Measurements from ENCODE around the gene TEX22.

Gene TEX22

DNA sequence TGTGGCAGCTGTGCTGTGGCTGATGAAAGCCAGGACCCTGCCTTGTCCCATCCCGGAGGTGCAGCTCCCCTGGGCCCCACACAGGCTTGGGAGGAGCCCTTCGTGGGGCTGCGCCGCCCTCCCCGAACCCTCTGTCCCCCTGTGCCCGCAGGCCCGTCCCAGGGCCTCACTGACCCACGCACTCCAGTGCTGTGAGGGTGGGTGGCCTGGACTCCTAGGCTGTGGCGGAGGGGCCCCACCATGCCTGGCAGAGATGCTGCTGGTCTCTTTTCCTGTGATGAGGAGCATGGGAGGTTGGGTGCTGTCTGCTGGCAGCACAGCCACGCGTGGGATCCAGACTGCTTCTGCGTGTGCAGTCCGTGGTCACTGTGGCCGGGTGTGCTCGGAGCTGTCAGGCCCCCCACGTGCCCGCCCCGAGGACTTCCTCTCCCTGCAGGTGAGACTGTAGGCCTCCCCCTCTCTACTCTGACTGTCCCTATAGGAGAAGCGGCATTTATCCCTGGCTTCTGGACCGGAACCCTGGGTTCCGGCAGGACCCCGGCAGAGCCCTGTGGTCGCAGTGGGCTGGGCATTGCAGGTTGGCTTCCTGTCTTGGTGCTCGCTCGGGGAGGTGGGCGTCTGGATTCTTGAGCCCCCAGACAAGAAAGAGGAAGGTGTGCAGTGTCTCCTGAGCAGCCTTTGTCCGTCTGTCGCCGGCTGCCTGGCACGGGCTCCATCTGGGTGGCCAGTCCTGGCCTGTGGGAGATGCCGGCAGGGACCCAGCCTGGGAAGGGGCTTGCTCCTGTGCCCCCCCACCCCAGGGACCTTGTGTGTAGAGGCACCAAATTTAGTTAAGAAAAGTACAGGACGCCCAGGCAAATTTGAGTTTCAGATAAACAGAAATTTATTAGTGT is 23.6 kb downstream of the TEX22 start:
- Histone ChIP-seq H3K27ac (ENCODE audit: low read depth, low read length) (no peak overlapping the region), H3K79me1 (ENCODE audit: low read length) (peaks cover 16% of the 10 kb centered on the region), H3K4me2 (ENCODE audit: low read length) (no peak overlapping the region), H3K4ac (ENCODE audit: low read depth, low read length) (no peak overlapping the region), H3K79me2 (ENCODE audit: control insufficient read depth, insufficient read depth, low read length) (peaks cover 62% of the 10 kb centered on the region), H3K56ac (ENCODE audit: low read length) (peak overlapping the region; percentile 94), H4K8ac (ENCODE audit: low read depth, low read length) (no peak overlapping the region), H3K27me3 (ENCODE audit: insufficient read depth, low read length, poor library complexity) (no peaks in the 10 kb centered on the region), H3K9ac (ENCODE audit: low read length) (peak overlapping the region; percentile 98), H2AK5ac (ENCODE audit: low read length) (no peak overlapping the region), H2BK15ac (replicated peaks; ENCODE audit: low read depth) (no peak overlapping the region), H2BK120ac (ENCODE audit: low read depth, low read length) (no peak overlapping the region), H3K4me1 (ENCODE audit: control insufficient read depth, low read depth, low read length) (peaks cover 4% of the 10 kb centered on the region), H4K5ac (ENCODE audit: low read length) (no peak overlapping the region), H3K4me3 (ENCODE audit: low read length) (no peak overlapping the region), H3K23ac (ENCODE audit: low read length) (no peak overlapping the region), H3K18ac (ENCODE audit: low read length) (no peak overlapping the region), H2BK5ac (ENCODE audit: low read length) (no peak overlapping the region), H3K36me3 (ENCODE audit: control insufficient read depth, insufficient read depth, low read length) (peaks cover 2% of the 10 kb centered on the region)
- WGBS (ENCODE audit: extremely low coverage, insufficient coverage, low lambda C conversion rate) = no CpG with 5 or more reads among the region's 32 CpGs
- no peak for DNase-seq

DNA sequence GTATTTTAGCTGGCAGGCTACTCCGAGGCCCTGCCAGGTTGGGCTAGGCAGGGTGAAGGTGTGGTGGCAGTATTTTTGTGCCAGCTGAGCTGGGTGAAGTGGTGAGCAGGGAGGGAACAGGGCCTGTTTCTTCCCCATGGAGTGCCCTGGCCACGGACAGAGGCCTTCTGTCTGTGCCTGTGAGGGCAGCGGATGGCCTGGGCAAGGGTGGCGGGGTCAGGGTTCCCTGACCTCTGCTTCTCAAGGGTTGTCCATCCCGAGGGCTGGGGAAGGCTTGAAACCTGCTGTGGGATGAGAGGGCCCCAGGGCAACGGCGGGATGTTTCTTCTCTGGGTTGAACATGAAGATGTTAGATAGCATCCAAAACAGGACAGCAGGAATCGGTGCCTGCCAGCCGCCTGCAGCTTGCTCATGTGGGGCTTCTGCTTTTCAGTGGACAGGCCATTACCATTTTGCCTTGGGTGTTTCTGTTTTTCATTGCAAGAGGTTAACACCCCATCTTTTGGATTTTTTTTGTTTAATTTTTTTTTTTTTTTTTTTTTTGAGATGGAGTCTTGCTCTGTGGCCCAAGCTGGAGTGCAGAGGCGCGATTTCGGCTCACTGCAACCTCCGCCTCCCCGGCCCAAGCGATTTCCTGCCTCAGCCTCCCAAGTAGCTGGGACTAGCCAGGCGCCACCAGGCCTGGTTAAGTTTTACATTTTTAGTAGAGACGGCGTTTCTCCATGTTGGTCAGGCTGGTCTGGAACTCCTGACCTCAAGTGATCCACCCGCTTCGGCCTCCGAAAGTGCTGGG is 24.6 kb downstream of the TEX22 start:
- Histone ChIP-seq H3K79me2 (ENCODE audit: control insufficient read depth, insufficient read depth, low read length) (peaks cover 71% of the 10 kb centered on the region), H3K4me2 (ENCODE audit: low read length) (no peak overlapping the region), H3K27ac (ENCODE audit: low read depth, low read length) (no peak overlapping the region), H3K4me1 (ENCODE audit: control insufficient read depth, low read depth, low read length) (peaks cover 4% of the 10 kb centered on the region), H3K27me3 (ENCODE audit: insufficient read depth, low read length, poor library complexity) (no peaks in the 10 kb centered on the region), H2BK5ac (ENCODE audit: low read length) (no peak overlapping the region), H2BK120ac (ENCODE audit: low read depth, low read length) (no peak overlapping the region), H3K79me1 (ENCODE audit: low read length) (peaks cover 19% of the 10 kb centered on the region), H4K5ac (ENCODE audit: low read length) (no peak overlapping the region), H3K4ac (ENCODE audit: low read depth, low read length) (no peak overlapping the region), H3K9ac (ENCODE audit: low read length) (peak overlapping the region; percentile 47), H3K4me3 (ENCODE audit: low read length) (no peak overlapping the region), H3K18ac (ENCODE audit: low read length) (no peak overlapping the region), H4K8ac (ENCODE audit: low read depth, low read length) (no peak overlapping the region), H3K56ac (ENCODE audit: low read length) (peak overlapping the region; percentile 17), H2BK15ac (replicated peaks; ENCODE audit: low read depth) (no peak overlapping the region), H3K36me3 (ENCODE audit: control insufficient read depth, insufficient read depth, low read length) (peaks cover 2% of the 10 kb centered on the region), H3K23ac (ENCODE audit: low read length) (no peak overlapping the region), H2AK5ac (ENCODE audit: low read length) (no peak overlapping the region)
- no CpG with 5 or more reads among the region's 21 CpGs for WGBS (ENCODE audit: extremely low coverage, insufficient coverage, low lambda C conversion rate)
- no peak for DNase-seq

- no peak overlapping the region for H3K18ac ChIP-seq (ENCODE audit: low read length)
- no peak overlapping the region for H2BK15ac ChIP-seq (replicated peaks; ENCODE audit: low read depth)
- H2AK5ac ChIP-seq (ENCODE audit: low read length) = no peak overlapping the region
- no peak overlapping the region for H4K8ac ChIP-seq (ENCODE audit: low read depth, low read length)
- peaks cover 77% of the 10 kb centered on the region for H3K79me2 ChIP-seq (ENCODE audit: control insufficient read depth, insufficient read depth, low read length)
- no peak overlapping the region for H2BK5ac ChIP-seq (ENCODE audit: low read length)
- H3K4ac ChIP-seq (ENCODE audit: low read depth, low read length) = no peak overlapping the region
- H3K9ac ChIP-seq (ENCODE audit: low read length) = no peak overlapping the region
- H3K4me2 ChIP-seq (ENCODE audit: low read length) = no peak overlapping the region
- no peak overlapping the region for H3K23ac ChIP-seq (ENCODE audit: low read length)
- H3K36me3 ChIP-seq (ENCODE audit: control insufficient read depth, insufficient read depth, low read length) = peaks cover 2% of the 10 kb centered on the region
- no peak overlapping the region for H2BK120ac ChIP-seq (ENCODE audit: low read depth, low read length)
- no peaks in the 10 kb centered on the region for H3K27me3 ChIP-seq (ENCODE audit: insufficient read depth, low read length, poor library complexity)
- H4K5ac ChIP-seq (ENCODE audit: low read length) = no peak overlapping the region
- no peak overlapping the region for H3K56ac ChIP-seq (ENCODE audit: low read length)
- H3K79me1 ChIP-seq (ENCODE audit: low read length) = peaks cover 19% of the 10 kb centered on the region
- no peak for DNase-seq
- no peak overlapping the region for H3K27ac ChIP-seq (ENCODE audit: low read depth, low read length)
- H3K4me3 ChIP-seq (ENCODE audit: low read length) = no peak overlapping the region
- WGBS (ENCODE audit: extremely low coverage, insufficient coverage, low lambda C conversion rate) = no CpG with 5 or more reads among the region's 21 CpGs
- peaks cover 4% of the 10 kb centered on the region for H3K4me1 ChIP-seq (ENCODE audit: control insufficient read depth, low read depth, low read length)
These were observed 25.3 kb downstream of the TEX22 start for GRCh38 chr14:105423488-105424195.

GRCh38 chr14:105424861-105425260 is 26.5 kb downstream of the TEX22 start:
- H3K36me3 ChIP-seq (ENCODE audit: control insufficient read depth, insufficient read depth, low read length) = peaks cover 2% of the 10 kb centered on the region
- H3K4me1 ChIP-seq (ENCODE audit: control insufficient read depth, low read depth, low read length) = no peaks in the 10 kb centered on the region
- peaks cover 81% of the 10 kb centered on the region for H3K79me2 ChIP-seq (ENCODE audit: control insufficient read depth, insufficient read depth, low read length)
- WGBS (ENCODE audit: extremely low coverage, insufficient coverage, low lambda C conversion rate) = no CpG with 5 or more reads among the region's 12 CpGs
- H3K9ac ChIP-seq (ENCODE audit: low read length) = no peak overlapping the region
- no peak for DNase-seq
- H3K4ac ChIP-seq (ENCODE audit: low read depth, low read length) = no peak overlapping the region
- H3K27ac ChIP-seq (ENCODE audit: low read depth, low read length) = no peak overlapping the region
- H3K4me2 ChIP-seq (ENCODE audit: low read length) = no peak overlapping the region
- no peak overlapping the region for H3K56ac ChIP-seq (ENCODE audit: low read length)
- H2BK15ac ChIP-seq (replicated peaks; ENCODE audit: low read depth) = no peak overlapping the region
- no peaks in the 10 kb centered on the region for H3K27me3 ChIP-seq (ENCODE audit: insufficient read depth, low read length, poor library complexity)
- H3K23ac ChIP-seq (ENCODE audit: low read length) = no peak overlapping the region
- no peak overlapping the region for H3K4me3 ChIP-seq (ENCODE audit: low read length)
- no peak overlapping the region for H4K8ac ChIP-seq (ENCODE audit: low read depth, low read length)
- no peak overlapping the region for H2BK5ac ChIP-seq (ENCODE audit: low read length)
- peaks cover 19% of the 10 kb centered on the region for H3K79me1 ChIP-seq (ENCODE audit: low read length)
- no peak overlapping the region for H2AK5ac ChIP-seq (ENCODE audit: low read length)
- no peak overlapping the region for H3K18ac ChIP-seq (ENCODE audit: low read length)
- H2BK120ac ChIP-seq (ENCODE audit: low read depth, low read length) = no peak overlapping the region
- no peak overlapping the region for H4K5ac ChIP-seq (ENCODE audit: low read length)

- Histone ChIP-seq H4K8ac (ENCODE audit: low read depth, low read length) (no peak overlapping the region), H4K5ac (ENCODE audit: low read length) (no peak overlapping the region), H2BK120ac (ENCODE audit: low read depth, low read length) (no peak overlapping the region), H3K4ac (ENCODE audit: low read depth, low read length) (no peak overlapping the region), H3K4me1 (ENCODE audit: control insufficient read depth, low read depth, low read length) (no peaks in the 10 kb centered on the region), H2BK15ac (replicated peaks; ENCODE audit: low read depth) (no peak overlapping the region), H3K4me3 (ENCODE audit: low read length) (no peak overlapping the region), H3K56ac (ENCODE audit: low read length) (no peak overlapping the region), H3K9ac (ENCODE audit: low read length) (no peak overlapping the region), H3K79me1 (ENCODE audit: low read length) (peaks cover 24% of the 10 kb centered on the region), H2BK5ac (ENCODE audit: low read length) (no peak overlapping the region), H3K27me3 (ENCODE audit: insufficient read depth, low read length, poor library complexity) (no peaks in the 10 kb centered on the region), H3K27ac (ENCODE audit: low read depth, low read length) (no peak overlapping the region), H3K4me2 (ENCODE audit: low read length) (no peak overlapping the region), H2AK5ac (ENCODE audit: low read length) (no peak overlapping the region), H3K18ac (ENCODE audit: low read length) (no peak overlapping the region), H3K23ac (ENCODE audit: low read length) (no peak overlapping the region), H3K36me3 (ENCODE audit: control insufficient read depth, insufficient read depth, low read length) (peaks cover 2% of the 10 kb centered on the region), H3K79me2 (ENCODE audit: control insufficient read depth, insufficient read depth, low read length) (peaks cover 83% of the 10 kb centered on the region)
- DNase-seq = no peak
- WGBS (ENCODE audit: extremely low coverage, insufficient coverage, low lambda C conversion rate) = no CpG with 5 or more reads among the region's 23 CpGs
These were observed 27.5 kb downstream of the TEX22 start for GRCh38 chr14:105425823-105426247.
